Measurements from ENCODE around the gene LRP10. TPM values are rescaled to one million over a fixed set of nuclear protein-coding genes. Genes with fewer than 3 reads are reported as not detected.

LRP10 gene
- total RNA-seq, 1 donor from 2014 or later, result 83.3 TPM

DNA sequence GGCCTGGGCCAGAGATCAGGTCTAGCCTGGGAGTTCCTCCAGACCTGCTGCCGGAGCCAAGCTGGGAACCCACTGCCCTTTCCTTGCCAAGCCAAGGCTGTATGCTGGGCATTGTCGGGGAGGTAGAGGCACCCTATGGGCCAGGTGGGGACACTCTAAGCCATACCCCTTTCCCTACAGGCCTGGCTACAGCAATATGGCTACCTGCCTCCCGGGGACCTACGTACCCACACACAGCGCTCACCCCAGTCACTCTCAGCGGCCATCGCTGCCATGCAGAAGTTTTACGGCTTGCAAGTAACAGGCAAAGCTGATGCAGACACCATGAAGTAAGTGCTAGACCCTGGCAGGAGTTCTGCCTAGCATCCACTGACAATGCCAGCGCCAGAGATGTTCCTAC is 30.2 kb upstream of the LRP10 start:
- POLR2A ChIA-PET, result interaction anchor here (0.7 to 1.1 kb wide), 4 partner anchors 11 to 48 kb away, joined by 3 read pairs; no protein-coding TSS in a partner anchor
- Mint-ChIP-seq H3K4me1 (peaks cover 10% of the 10 kb centered on the region), H3K27me3 (peaks cover 5% of the 10 kb centered on the region), H3K36me3 (ENCODE audit: low read depth) (no peaks in the 10 kb centered on the region), H3K9me3 (no peaks in the 10 kb centered on the region), H3K27ac (no peak overlapping the region), H3K4me3 (no peak overlapping the region)
- CTCF ChIA-PET, result interaction anchor here (1.0 kb wide), 1 partner anchor 12 kb away, joined by 3 read pairs; no protein-coding TSS in a partner anchor
- no peak for DNase-seq
- intact Hi-C loops (cut with micrococcal nuclease), result no loop called here
- TF ChIP-seq, protein P1, sequence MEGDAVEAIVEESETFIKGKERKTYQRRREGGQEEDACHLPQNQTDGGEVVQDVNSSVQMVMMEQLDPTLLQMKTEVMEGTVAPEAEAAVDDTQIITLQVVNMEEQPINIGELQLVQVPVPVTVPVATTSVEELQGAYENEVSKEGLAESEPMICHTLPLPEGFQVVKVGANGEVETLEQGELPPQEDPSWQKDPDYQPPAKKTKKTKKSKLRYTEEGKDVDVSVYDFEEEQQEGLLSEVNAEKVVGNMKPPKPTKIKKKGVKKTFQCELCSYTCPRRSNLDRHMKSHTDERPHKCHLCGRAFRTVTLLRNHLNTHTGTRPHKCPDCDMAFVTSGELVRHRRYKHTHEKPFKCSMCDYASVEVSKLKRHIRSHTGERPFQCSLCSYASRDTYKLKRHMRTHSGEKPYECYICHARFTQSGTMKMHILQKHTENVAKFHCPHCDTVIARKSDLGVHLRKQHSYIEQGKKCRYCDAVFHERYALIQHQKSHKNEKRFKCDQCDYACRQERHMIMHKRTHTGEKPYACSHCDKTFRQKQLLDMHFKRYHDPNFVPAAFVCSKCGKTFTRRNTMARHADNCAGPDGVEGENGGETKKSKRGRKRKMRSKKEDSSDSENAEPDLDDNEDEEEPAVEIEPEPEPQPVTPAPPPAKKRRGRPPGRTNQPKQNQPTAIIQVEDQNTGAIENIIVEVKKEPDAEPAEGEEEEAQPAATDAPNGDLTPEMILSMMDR (IDR thresholded peaks at IDR 0.05), result no peak
- ATAC-seq (ENCODE audit: low read depth), result no peak

DNA sequence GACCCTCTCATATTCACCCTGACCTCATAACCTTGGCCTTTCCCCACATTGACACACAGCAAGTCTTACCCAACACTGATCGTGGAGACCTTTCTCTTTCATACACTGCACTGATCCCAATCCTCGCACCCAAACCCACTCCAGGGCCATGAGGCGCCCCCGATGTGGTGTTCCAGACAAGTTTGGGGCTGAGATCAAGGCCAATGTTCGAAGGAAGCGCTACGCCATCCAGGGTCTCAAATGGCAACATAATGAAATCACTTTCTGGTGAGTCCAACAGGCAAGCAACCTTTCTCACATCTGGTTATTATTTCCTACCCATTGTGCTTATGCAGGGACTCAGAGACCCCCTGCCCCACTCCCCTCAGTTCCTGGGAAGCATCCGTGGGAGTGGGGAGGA is 29.8 kb upstream of the LRP10 start:
- ATAC-seq (ENCODE audit: low read depth) (no peak), DNase-seq (no peak)
- intact Hi-C loops (cut with micrococcal nuclease), result no loop called here
- Mint-ChIP-seq H3K27ac (no peak overlapping the region), H3K36me3 (ENCODE audit: low read depth) (no peaks in the 10 kb centered on the region), H3K9me3 (no peaks in the 10 kb centered on the region), H3K27me3 (peaks cover 5% of the 10 kb centered on the region), H3K4me3 (no peak overlapping the region), H3K4me1 (peaks cover 8% of the 10 kb centered on the region)
- ChIA-PET POLR2A (no interaction called here), CTCF (no interaction called here)
- TF ChIP-seq, protein P1 (IDR thresholded peaks at IDR 0.05), result no peak

DNA sequence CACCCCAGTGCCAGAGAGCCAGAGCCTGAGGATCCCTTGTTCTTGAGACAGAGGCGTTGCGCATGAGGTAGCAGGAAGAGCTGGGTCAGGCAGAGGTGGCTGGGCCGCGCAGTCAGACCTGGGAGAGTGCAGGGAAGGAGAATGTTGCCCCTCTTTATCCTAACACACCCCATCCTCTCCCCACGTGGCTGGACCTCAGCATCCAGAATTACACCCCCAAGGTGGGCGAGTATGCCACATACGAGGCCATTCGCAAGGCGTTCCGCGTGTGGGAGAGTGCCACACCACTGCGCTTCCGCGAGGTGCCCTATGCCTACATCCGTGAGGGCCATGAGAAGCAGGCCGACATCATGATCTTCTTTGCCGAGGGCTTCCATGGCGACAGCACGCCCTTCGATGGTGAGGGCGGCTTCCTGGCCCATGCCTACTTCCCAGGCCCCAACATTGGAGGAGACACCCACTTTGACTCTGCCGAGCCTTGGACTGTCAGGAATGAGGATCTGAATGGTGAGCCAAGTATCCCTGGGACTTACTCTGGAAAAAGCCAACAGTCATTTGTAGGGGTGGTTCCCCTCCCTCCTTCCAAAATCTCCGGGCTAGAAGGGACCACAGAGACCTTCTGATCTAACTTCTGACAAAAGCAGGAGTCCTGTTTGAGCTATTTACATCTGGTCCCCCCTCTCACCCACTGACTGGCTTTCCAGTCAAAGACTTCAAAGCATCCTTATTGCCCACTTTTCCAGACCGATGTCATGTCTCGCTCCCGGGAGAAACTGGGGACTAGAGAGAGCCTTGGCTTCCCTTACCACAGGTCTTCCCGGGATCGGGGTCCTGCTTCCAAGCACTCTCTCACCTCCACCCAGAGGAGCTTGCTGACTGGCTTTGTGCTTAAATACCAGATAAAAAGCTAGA is 29.1 kb upstream of the LRP10 start:
- no peak overlapping the region for H3K27ac Mint-ChIP-seq
- intact Hi-C loops (cut with micrococcal nuclease), result no loop called here
- peaks cover 5% of the 10 kb centered on the region for H3K27me3 Mint-ChIP-seq
- peaks cover 3% of the 10 kb centered on the region for H3K4me1 Mint-ChIP-seq
- no peaks in the 10 kb centered on the region for H3K36me3 Mint-ChIP-seq (ENCODE audit: low read depth)
- ATAC-seq (ENCODE audit: low read depth), result no peak
- DNase-seq, result no peak
- H3K9me3 Mint-ChIP-seq, result no peaks in the 10 kb centered on the region
- ChIA-PET CTCF (no interaction called here), POLR2A (no interaction called here)
- H3K4me3 Mint-ChIP-seq, result no peak overlapping the region
- TF ChIP-seq, protein P1 (IDR thresholded peaks at IDR 0.05), result no peak

DNA sequence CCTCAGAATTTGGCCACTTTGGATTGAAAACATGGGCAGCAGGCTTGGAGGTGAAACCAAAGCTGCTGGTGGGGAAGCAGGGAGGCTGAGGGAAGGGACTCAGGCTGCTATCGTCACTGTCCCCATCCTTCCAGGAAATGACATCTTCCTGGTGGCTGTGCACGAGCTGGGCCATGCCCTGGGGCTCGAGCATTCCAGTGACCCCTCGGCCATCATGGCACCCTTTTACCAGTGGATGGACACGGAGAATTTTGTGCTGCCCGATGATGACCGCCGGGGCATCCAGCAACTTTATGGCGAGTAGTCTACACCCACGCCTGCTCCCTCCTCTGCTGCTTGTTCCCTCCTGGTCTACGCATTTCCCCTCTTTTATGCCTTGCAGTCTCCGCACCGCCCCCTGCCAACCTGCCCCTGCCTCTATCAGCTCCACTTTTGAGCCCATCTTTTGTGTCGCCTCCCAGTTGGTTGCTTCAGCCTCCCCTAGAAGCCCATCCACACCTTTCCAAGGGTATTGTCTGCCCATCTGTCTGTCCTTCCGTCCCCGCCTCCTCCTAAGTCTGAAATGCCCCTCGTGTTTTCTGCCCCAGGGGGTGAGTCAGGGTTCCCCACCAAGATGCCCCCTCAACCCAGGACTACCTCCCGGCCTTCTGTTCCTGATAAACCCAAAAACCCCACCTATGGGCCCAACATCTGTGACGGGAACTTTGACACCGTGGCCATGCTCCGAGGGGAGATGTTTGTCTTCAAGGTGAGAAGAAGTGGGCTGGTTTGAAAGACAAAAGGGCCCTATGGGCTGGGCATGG is 28.2 kb upstream of the LRP10 start:
- Mint-ChIP-seq H3K4me3 (no peak overlapping the region), H3K27ac (no peak overlapping the region)
- CTCF ChIA-PET, result no interaction called here

More for the DNA sequence above, 28.2 kb upstream of the LRP10 start:
- DNase-seq (no peak), ATAC-seq (ENCODE audit: low read depth) (no peak)
- TF ChIP-seq, protein P1 (IDR thresholded peaks at IDR 0.05), result no peak
- intact Hi-C loops (cut with micrococcal nuclease), result no loop called here
- H3K4me1 Mint-ChIP-seq, result no peaks in the 10 kb centered on the region
- no peaks in the 10 kb centered on the region for H3K36me3 Mint-ChIP-seq (ENCODE audit: low read depth)
- POLR2A ChIA-PET, result no interaction called here
- H3K27me3 Mint-ChIP-seq, result peaks cover 5% of the 10 kb centered on the region
- H3K9me3 Mint-ChIP-seq, result no peaks in the 10 kb centered on the region

Data from activated B cell treated with CpG ODN at 0.5 μM for 24 hours (primary cell).